Activated CD4-positive, alpha-beta T cell treated with anti-CD3 and anti-CD28 coated beads for 1 hour (primary cell): ENCODE results near the gene NEO1.

Experiments
- DNase-seq: peaks from one replicate; pipeline ENCODE4 v3.0.0-alpha.2; 2020

The NEO1 gene

DNA sequence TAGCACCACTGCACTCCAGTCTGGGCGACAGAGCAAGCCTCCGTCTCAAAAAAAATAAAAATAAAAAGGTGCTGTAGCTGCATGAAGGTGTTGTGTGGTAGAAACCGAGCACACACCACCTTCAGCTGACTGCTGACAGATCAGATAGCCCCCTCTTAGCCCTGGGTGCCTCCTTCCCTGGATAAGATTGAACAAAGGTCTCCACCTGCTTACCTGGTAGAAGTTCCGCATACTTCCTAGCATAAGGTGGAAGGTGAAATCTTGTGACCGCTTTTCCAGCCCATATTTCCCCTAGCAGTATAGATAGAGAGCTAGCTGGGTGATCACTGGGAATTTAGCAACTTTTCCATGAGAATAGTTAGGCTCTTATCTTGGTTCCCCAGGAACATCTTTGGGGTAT, 18.7 kb upstream of the NEO1 start:
- DNase-seq: no peak

DNA sequence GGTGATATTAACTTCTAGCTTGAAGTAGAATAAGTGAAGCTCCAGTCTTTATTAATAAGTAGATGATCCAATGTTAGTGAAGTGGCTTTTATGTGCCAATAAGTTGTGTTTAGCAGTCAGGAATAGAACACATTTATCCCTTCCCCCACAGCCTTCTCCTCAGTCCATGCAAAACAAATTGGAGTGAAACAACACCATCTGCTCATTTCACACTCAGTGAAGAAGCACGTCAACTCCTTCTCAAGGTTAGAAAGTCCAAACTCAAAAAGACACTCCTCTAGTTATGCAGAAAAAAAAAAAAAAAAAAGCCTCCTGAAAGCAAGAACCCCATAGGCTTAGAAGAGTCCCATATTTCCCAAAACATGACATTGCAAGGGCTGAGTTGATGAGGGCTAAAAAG, 18.0 kb upstream of the NEO1 start:
- no peak for DNase-seq

DNA sequence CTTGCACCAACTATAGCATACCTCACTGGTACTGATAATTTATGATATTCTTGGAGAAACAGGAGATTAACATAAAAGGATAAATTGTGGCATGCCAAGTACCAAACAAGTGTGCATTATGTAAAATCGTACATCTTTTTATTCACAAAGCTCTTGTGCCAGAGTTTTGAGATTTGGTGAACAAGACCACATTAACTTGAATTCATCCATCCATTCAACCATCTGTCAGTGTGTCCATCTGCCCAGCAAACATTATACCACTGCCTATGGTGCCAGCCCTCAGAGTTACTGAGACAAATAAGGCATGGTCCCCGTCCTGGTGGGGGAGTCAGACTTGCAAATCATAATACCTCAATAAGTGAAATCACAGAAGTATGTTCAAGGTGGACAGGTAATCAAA, 17.0 kb upstream of the NEO1 start:
- DNase-seq: no peak

DNA sequence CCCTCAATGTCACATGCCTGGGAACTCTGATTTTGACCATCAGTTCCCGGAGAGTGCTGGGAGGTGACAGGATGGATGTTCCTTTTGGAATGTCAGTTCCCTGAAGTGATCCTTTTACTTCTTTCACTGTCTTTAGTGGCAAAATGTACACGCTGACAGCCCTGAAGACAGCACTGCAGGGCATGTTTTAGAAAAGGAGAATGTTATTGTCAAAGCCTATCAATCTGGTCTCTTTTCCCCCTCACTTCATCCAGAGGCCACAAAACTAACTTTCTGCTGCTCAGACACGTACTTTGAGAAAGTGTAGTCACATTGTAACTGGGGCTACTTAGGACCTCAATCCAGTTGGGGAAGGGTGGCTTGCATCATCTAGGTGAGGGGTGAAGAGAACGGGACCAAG, 14.0 kb upstream of the NEO1 start:
- no peak for DNase-seq

DNA sequence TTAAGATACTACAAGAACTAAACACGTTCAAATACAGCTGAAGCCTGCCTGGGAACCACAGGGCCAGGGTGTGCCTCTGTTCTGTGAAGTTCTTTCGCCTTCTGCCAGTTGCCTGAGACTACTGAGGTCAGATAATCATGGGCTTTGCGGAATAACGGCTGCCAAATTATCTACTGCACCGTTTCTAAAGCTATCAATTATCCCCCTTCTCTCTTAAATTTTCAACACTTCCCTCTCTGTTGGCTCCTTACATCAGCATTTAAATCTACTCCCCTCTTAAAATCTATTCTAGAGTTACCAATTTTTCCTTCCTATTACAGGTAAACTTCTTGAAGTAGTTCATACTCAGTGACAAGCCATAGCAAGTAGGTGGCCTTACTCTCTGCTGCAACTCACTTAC, 6.2 kb upstream of the NEO1 start:
- DNase-seq: no peak

DNA sequence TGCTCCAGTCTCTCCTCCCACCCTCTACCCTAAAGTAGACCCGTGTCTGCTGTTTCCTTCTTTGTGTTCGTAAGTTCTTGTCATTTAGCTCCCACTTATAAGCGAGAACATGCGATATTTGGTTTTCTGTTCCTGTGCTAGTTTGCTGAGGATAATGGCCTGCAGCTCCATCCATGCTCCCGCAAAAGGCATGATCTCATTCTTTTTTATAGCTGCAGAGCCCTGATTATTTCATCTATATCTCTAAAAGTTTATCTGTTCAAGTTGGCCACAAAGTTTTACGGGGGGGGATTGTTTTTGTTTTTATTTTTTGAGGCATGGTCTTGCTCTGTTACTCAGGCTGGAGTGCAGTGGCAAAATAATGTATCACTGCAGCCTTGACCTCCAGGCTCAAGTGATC, 4.4 kb upstream of the NEO1 start:
- no peak for DNase-seq

DNA sequence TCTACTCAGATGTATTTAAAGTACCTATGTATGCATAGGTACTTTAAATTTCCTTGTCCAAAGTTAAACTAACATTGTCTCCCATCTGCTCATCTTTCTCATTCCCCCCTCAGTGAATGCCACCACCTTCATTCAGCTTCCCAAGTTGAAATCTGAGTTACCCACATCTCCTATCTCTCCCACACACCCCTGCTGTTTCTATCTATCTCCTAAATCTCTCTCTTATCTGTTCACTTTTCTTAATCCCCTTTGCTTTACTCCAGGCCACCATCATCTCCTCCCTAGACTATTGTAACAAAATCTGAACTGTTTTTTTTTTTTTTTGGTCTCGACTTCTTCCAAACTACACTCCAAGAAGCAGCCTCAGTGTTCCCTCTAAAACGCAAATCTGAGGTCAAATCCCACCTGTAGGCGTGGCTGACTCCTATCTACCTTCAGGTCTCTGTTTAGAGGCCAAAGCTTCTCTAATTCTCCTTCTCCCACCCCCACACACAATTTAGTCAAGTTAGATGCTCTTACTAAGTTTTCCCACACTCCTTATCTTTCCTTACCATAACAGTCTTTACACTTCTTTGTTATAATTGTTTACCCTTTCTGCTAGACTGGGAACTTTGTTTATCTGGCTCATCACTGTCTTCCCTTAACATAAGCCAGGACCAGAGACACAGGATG, 3.5 kb upstream of the NEO1 start:
- DNase-seq: no peak

DNA sequence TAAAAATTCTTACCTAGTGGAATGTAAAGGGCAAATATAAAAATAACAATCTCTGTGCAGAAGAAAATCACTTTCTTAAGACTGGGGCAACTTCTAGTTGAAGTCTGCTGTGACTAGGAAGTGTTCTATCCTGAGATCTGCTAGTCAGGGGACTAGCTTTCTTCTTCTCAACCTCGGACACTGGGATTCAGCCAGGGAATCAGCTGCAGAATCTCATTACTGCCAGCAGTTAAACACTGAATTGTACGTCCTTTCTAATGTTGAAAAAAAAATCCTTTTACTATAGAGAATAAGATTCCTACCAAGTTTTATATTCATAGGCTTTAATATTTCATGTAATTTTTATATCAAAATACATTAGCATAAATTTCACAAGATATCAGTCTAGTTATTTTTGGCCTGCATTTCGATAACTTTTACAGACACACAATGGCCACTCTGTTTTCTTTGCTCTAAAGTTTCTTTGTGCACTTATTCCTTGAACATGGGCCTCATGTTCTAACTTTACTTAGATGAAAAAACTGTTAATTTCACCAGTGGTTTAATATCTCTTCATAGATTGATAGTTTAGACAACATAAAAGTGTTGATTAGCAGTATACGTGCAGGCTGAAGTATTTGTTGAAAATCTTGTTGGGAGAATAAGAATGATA, 2.6 kb upstream of the NEO1 start:
- no peak for DNase-seq

DNA sequence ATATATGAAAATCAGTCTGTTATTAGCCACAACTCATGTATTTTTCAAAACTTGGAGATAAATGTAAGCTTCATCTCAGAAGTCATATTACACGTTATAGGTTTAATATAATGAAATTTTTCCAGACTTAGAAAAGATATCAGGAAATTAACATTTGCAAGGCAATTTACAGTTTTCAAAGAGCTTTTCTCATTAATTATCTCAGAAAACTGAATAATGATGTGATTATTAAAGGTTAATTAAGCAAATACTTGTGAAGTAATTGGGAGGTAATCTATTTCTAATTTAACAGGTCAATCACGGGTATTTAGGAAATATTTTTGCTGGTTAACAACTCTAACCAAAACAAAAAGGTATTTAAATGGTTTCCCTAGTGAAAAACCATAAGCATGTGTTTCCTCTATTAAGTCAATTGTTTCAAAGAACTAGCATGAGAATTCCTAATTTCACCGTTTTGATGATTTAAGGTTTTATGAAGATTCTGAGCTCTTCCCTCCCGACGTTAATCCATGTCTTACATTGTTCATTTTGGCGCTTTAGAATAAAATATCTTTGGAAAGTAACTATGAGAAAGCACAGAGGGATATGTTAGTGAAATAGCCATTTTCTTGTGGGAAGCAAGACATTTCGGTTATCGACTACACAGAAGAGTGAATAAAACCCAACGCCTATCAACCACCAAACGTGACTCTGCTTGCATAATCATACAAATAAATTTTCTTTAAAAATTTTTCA, 1.5 kb upstream of the NEO1 start:
- DNase-seq: no peak

DNA sequence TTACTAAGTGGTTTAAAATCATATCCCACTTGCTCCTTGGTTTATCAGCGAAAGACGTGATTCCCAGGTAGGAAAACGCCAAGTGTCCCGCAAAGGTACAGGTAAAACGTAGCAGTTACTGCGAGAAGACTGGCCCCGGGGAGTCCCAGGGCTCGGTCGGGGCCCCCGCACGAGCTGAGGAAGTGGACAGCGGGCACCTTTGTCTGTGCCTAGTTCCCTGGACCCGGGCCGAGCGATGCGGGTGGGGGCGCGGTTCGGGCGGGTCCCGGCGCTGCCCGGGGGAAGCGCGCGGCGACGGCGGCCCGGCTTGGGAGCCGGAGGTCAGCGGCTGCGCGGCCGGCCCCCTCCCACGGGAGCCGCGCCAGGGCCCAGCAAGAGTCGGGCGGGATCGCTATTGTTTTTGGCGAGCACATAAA, 864 bp upstream of the NEO1 start:
- no peak for DNase-seq

DNA sequence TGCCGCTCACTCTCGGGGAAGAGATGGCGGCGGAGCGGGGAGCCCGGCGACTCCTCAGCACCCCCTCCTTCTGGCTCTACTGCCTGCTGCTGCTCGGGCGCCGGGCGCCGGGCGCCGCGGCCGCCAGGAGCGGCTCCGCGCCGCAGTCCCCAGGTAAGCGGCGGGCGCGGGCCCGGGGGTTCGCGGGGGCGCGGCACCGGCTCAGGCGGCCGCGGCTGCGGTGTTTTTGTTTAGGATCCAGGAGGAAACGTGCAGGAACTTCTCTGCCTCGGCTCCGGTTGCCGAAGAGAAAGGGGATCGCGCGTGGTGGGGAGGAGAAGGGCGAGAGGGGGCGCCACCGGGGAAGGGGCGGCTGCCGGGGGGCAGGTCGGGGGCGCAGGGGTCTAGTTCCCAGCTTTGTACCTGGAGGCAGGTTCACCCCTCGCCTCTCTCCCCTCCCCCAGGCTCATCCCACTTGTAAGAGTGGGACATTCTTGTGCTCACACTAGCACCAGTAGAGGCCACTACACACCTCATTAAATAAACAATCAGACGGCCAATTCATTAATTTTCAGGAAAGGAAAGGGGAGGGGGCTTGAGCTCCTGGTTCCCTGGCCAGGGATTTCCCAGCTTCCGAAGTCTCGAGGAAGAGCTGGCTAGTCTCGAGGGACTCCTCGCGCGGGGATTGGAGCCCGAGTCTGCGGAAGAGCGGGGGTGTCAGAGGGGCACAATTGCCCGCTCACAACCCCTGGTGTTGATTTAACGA, 562 bp downstream of the NEO1 start:
- peak; percentile 13 for DNase-seq

DNA sequence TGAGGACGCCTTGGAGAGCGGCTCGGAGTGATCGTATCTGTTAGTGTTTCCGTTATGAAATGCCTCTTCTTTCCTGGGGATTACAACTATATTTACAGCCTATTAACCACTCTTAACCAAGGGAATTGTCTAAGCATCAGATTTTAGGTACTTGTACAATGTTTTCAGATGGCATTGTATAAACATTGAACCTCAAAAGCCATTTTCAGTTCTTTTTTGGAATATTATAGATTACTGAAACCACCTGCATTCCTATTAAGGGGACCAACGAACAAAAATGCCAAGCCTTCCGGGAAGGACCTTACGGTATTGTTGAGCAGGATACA, 1.1 kb downstream of the NEO1 start:
- no peak for DNase-seq

DNA sequence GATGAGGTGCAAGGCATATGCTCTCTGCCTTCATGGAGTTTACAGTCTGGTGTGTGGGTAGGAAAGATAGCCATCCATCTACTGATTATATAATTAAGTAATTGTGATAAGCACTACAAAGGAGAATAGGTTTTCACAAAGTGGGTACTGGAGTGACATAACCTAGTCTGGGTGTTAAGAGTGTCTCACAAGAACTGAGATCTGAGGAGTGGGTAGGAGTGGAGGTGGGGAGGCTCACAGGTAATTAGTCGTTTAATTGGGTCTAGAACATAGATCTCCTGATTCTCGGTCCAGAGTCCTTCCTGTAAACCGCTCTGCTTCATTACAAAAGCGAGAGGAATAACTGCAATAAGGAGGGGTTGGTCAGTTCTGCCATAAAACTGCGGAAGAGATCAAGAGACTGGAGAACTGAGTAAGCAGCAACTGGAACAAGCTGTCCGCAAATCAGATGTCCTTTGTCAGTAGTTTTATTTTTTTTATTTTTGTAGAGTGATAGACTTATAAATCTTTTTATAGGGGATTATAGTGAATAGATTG, 2.2 kb downstream of the NEO1 start:
- DNase-seq: no peak

DNA sequence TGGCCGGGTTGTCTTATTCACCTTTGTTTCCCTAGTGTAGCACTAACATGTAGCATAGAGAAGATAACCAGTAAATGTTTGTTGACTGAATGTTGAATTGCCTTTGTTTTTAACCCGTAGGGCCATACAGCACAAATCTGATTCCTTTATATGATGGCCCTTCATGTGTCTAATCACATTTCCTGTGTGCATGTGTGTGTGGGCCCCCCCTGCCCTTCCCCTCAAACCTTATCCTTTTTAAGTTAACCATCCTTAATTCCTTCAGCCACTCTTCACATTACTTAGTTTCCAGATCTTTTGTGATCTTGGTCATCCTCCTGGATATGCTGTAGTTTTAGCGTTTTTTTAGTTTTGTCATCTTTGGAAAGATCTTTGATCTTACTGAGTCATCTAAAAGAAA, 4.2 kb downstream of the NEO1 start:
- no peak for DNase-seq

DNA sequence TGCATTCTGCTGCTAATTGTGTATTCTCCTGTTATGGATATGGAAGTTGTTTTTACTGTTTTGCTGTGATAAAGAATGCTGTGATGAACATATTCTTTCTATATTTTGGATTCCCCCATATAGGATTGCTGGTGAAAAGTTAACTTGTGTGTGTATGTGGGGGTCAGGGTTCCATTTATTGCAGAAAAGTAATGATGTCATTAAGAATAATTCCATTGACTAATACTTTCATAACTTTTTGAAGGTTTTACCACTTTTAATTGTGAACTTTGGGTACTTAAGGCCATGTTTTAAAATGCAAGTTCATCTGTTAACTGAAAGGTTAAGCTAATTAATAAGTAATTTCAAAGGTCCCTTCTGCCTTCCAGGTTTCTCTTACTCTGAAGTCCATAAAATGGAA, 6.2 kb downstream of the NEO1 start:
- DNase-seq: no peak

DNA sequence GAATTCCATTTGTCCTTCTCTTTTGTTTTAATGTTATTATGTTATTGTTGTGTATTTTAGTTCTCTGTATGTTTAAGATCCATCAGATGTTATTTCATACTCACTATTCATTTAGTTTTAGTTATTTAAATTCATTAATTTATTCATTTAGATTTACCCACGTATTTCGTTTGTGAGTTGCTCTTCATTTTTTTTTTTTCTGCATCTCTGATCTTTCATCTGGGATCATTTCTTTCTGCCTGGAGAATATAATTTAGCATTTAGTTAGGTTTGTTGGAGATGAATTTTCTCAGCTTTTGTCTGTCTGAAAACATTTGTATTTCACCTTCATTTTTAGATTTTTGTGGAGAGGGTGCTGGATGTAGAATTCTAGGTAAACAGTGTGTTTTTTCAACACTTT, 12.9 kb downstream of the NEO1 start:
- DNase-seq: no peak

DNA sequence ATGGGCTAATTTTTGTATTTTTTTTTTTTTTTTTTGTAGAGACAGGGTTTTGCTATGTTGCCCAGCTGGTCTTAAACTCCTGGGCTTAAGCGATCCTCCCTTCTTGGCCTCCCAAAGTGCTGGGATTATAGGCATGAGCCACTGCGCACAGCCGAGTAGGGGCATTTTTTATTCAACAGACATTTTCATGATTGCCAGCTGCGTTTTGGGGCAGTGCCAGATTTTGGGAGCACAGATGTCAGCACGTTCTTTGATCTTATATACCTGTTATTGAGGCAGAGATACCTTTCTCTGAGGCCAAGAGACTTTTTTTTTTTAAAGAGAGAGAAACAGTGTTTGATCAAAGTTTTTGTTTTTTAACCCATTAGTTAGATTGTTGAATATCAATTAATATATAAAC, 16.8 kb downstream of the NEO1 start:
- DNase-seq: no peak

DNA sequence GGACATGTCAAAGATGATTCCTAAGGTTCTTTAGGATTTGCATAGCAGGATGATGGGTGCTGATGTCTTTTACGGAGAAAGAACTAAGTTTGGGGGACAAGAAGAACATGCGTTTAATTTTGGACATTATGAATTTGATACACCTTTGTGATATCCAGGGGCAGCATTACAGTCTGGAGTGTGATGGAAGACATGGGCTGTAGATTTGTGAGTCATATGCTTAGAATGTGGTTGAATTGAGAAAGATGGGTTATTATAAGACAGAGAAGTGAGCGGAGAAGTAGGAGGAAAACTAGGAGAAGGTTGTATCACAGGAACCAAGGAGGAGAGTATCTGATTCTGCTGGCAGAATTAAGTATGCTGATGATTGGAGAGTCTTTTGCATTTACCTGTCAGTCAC, 20.6 kb downstream of the NEO1 start:
- no peak for DNase-seq

DNA sequence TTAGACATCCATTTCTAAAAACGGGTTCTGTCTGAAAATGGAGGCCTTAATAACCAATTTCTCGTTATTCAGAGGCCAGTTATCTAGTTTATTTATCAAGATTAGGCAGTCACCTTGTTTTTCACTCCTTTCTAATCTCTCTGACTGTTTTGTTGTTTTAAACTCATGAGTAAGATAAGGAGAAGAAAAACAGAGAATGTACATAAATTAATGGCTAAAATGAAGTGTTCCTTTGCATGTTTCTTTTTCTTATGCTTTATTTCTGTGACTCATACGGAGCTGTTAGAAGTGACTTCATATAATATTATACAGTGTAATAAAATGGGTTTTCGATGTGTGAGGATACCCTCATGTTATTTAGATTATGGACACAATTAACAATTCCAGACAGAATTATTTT, 22.0 kb downstream of the NEO1 start:
- no peak for DNase-seq

DNA sequence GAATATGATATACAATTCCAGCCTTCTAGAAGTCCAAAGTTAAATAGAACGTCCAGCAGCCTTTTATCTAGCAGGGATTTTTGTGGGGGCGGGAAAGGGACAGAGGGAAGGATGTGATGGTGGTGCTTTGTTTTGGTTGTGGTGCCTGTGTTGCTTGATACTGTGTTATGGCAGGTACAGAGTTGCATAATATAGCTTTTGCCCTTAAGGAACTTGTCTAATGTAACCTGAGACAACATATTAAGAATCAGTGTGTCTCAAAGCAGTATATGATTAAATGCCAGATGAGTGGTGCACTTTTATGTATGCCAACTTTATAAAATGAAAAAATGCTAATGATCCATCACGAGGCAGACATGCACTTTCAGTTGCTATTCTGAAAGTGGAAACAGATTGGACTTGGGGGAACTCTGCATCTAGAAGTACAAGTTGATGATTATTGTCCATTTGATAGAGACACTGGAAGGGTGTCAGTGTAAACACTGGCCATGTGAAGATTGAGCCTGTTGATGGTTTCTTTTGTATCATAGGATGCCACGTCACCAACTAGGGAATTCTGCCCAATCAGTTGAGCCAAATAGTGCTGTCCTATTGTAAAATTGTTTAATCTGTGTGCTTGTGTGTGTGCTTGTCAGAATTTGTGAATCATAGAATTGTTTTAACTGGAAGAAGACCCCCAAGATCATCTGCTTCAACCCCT, 23.0 kb downstream of the NEO1 start:
- no peak for DNase-seq

DNA sequence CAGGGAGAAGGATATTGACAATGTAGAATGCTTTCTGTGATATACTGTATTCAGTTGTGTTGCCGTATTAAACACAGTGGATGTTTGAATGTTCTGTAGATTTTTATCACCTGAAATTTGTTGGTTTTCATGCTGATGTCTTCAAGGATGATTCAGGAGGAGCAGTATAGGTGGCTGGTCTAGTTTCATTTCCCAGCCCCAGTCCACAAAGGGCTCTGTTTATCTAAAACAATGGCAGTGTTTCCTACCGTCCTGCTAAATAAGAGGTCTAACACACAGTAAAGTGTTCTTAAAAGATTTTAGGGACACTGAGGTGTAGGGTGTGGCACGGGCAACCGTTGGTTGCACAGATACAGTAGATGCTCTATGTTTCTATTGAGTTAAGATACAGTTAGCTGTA, 26.0 kb downstream of the NEO1 start:
- DNase-seq: no peak

DNA sequence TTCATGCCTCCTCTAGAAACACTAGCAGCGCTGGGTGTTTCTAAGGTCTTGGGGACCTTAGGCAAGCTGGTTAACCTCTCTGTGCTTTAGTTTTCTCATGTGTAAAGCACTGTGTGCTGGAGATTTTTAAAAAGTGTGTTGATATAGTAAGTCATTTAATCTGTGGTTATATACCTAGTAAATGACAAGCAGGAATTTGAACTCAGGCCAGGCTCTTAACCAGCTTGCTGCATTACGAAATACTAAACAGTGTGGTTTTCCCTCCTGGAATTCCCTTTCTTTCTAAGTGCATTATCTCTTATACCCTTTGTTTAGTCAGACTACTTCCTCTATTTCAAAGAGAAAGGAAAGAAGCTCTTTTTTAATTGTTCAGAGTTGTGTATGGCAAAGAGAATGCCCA, 26.5 kb downstream of the NEO1 start:
- no peak for DNase-seq

DNA sequence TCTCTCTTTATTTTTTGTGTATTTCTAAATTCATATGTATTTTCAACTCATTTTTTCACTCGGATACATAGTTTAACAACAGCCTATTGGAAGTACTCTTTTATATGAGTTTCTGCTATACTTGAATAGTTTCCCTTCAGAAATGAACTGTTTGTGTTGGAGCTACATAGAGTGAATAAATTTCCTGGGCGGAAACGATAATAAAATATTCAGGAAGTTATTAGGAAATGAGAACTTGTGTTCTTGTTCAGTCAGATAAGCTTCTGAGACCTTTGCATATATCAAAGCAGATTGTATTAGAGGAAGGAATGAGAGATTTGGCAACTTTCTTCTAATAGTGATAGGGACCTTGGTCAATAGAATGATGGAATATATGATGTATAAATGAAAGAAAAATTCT, 27.3 kb downstream of the NEO1 start:
- no peak for DNase-seq
